Measurements from ENCODE around the gene ALDH7A1.
"Not testable (repeated sequence)": the region's sequence is repeated elsewhere in the genome, so short reads cannot be mapped to it uniquely, and the experiment has no call there.

ALDH7A1 gene

DNA sequence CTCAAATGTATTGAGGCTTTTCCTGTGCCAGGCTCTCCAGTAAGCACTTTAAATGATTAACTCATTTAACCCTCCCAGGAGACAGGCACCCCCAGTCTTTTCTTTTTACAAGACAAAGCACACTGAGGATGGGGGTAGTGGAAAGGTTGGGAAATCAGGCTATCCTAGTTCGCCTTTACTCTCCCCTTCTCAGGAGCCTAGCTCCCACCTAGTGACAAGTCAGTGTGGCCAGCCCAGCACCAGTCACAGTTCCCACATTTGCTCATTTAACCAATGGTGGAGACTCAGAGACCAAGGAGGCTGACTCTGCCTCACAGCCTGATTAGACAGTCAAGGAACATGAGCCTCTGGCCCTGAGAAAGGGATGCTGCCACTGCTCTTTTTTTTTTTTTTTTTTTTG, 3.5 kb downstream of the ALDH7A1 start:
- no peak for DNase-seq

DNA sequence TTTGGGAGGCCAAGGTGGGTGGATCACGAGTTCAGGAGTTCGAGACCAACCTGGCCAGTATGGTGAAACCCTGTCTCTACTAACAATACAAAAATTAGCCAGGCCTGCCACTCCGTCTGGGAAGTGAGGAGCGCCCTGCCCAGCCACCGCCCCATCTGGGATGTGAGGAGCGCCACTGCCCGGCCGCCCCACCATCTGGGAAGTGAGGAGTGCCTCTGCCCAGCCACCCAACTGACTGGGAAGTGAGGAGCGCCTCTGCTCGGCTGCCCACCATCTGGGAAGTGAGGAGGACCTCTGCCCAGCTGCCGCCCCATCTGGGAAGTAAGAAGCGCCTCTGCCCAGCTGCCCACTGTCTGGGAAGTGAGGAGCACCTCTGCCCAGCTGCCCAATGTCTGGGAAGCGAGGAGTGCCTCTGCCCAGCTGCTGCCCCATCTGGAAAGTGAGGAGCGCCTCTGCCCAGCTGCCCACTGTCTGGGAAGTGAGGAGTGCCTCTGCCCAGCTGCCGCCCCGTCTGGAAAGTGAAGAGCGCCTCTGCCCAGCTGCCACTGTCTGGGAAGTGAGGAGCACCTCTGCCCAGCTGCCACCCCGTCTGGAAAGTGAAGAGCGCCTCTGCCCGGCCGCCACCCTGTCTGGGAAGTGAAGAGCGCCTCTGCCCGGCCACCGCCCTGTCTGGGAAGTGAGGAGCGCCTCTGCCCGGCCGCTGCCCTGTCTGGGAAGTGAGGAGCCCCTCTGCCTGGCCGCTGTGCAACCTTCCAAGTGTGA, 5.3 kb downstream of the ALDH7A1 start:
- no peak for DNase-seq

DNA sequence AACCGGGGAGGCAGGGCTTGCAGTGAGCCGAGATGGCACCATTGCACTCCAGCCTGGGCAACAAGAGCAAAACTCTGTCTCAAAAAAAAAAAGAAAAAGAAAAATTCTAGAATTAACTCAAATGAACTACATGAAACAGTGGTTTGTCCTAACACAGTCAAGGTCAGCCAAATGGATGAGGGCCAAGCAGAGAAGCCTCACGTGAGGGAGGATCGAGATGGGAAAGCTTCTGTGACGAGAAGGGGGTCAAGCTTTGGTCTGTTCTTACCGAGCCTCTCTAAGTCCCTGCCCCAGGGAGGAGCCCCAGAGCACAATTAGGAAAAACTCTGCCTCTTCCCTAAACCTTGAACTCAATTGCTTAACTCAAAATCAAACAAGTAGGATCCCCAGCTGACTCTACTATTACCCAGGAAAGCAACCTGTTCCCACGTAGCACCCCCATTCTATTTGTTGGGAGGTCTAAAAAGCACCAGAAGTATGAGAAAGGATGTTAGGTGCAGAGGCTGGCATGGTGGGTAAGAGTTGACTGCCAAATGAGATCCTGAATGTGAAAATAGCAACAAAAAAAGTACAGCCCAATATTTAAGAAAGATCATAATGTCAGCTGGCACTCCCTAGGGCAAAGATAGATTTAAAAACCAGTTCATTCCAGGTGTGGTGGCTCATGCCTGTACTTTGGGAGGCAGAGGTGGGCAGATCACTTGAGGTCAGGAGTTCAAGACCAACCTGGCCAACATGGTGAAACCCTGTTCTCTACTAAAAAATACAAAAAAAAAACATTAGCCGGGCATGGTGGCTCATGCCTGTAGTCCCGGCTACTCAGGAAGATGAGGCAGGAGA, 7.2 kb downstream of the ALDH7A1 start:
- DNase-seq = no peak

DNA sequence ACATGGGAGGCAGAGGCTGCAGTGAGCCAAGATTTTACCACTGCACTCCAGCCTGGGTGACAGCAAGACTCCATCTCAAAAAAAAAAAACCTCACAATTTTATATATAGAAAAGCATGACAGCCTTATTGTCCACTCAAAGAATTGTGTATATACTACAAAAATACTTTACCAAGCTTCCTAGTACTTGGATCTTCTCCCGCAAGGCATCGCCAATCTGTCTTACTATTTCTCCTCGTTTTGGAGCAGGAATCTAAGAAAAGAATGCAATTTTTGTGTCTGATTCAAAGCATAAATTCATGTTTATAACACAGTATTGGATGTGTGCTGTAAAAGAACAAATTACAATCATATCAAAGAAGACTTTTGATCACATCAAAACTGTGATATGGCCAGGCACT, 11.3 kb downstream of the ALDH7A1 start:
- no peak for DNase-seq

DNA sequence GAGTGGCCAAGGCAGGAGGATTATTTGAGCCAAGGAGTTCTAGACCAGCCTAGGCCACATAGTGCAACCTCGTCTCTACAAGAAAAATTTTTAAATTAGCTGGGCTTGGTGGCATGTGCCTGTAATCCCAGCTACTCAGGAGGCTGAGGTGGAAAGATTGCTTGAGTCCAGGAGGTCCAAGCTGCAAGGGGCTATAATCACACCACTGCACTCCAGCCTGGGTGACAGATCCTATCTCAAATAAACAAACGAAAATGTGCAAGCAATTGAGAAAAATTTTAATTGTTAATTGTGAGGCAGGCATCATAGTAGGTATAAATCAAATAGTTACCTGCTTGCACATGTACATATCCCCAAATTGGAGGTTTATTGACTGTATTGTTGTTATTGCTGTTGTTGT, 15.3 kb downstream of the ALDH7A1 start:
- DNase-seq = no peak

DNA sequence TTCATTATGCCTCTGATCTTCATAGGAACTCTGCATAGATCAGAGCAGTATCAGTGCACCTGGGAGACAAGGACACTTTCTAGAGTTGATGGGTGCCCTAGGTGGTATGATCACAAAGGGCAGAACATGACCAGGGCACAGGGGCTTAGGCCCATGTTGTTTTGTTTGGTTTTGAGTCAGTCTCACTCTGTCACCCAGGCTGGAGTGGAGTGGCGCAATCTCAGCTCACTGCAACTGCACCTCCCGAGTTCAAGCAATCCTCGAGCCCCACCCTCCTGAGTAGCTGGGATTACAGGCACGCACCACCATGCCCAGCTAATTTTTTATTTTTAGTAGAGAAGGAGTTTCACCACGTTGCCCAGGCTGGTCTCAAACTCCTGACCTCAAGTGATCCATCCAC, 17.6 kb downstream of the ALDH7A1 start:
- no peak for DNase-seq

DNA sequence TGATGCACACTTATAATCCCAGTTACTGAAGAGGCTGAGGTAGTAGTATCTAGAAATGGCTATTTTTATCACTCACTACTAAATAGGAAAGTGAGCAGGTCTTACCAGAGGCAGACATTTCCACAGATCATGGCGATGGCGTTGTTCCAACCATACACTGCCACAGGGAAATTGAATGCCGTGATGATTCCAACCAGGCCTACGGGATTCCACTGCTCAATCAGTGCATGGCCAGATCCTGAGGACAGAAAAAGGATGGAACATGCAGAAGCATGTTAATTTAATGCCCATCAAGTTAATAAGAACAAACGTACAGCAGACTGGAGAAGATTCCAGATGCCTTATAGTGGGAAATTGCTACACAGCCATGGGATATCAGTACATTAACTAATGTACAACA, 18.0 kb downstream of the ALDH7A1 start:
- DNase-seq = no peak

DNA sequence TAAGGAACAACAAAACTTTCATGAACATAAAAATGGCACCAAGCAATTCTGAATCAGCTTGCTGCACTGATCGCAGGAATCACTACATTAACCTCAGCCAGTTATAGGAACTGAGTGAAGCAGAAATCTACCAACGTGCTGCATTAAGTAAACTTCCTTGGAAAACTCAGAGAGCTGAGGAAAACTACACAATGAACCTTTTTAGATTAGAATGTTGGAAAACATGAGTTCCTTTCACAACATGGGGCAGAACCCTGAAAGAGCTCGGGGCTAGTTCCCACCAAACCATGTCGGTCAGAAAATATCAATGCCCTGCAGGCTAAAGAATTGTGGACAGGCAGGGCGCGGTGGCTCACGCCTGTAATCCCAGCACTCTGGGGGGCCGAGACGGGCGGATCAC, 19.4 kb downstream of the ALDH7A1 start:
- DNase-seq = no peak

DNA sequence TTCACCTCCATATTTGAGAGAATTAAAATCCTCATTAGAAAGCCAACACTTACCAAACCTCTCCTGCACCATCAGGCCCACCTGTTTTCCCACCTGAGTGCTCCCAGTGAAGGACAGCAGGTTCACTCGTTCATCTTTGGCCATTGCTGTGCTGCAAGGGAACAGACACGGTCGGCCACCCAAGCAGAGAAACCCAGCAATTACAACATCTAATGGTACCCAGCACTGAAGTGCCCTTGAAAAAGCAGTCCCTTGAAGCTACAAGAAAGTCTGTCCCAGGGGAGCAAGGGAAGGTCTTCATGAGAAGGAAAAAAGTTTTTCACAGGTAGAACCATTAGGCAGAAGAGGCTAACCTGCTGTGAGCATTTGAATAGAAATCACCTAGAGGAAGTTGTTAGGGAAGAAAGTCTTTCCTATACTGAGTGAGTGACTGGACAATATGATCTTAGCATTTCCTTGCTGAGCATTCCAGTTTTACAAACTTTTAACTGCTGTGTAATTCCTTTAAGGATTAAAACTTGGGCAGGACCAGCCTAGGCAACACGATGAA, 26.7 kb downstream of the ALDH7A1 start:
- no peak for DNase-seq

DNA sequence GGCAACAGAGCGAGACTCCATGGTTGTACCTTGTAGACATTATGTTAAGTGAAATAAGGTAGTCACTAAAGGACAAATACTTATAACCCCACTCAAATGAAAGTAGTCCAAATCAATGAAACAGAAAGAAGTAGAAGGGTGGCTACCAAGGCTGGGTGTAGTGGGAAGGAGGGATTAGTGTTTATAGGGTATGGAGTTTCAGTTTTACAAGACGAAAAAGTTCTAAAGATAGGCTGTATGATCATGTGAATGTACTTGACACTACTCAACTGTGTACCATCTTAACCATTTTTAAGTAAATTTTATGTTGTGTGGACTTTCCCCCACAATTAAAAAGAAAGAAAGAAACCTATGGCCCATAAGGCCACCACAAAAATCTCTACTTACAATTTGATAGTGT, 32.2 kb downstream of the ALDH7A1 start:
- DNase-seq = no peak

DNA sequence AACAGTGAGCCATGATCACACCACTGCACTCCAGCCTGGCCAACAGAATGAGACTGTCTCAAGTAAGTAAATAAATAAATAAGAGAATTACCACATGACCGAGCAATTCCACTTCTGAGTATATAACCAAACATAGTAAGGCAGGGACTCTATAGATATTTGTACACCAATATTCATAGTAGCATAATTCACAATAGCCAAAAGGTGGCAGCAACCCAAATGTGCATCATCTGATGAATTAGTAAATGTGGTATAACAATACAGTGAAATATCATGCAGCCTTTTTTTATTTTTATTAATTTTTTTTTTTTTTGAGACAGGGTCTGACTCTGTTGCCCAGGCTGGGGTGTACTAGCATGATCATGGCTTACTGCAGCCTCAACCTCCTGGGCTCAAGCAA, 33.1 kb downstream of the ALDH7A1 start:
- DNase-seq = no peak

DNA sequence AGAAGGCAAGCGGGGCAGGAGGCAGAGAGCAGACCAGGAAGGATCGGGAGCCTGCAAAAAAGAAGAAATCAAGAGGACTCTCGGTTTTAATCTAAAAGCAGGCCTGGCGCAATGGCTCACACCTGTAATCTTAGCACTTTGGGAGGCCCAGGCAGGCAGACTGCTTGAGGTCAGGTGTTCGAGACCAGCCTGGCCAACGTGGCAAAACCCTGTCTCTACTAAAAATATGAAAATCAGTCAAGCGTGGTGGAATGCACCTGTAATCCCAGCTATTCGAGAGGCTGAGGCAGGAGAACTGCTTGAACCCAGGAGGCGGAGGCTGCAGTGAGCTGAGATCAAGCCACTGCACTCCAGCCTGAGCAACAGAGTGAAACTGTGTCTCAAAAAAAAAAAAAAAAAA, 39.9 kb downstream of the ALDH7A1 start:
- DNase-seq = not testable (repeated sequence)

DNA sequence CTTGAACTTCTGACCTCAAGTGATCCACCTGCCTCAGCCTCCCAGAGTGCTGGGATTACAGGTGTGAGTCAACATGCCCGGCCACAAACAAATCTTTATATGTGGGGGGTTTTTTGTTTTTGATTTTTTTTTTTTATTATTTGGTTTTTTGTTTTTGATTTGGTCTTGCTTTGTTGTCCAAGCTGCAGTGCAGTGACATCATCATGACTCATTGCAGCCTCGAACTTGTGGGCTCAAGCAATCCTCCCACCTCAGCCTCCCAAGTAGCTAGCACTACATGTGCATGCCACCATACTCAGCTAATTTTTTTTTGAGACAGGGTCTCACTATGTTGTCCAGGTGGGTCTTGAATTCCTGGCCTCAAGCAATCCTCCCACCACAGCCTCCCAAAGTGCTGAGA, 42.4 kb downstream of the ALDH7A1 start:
- no peak for DNase-seq

DNA sequence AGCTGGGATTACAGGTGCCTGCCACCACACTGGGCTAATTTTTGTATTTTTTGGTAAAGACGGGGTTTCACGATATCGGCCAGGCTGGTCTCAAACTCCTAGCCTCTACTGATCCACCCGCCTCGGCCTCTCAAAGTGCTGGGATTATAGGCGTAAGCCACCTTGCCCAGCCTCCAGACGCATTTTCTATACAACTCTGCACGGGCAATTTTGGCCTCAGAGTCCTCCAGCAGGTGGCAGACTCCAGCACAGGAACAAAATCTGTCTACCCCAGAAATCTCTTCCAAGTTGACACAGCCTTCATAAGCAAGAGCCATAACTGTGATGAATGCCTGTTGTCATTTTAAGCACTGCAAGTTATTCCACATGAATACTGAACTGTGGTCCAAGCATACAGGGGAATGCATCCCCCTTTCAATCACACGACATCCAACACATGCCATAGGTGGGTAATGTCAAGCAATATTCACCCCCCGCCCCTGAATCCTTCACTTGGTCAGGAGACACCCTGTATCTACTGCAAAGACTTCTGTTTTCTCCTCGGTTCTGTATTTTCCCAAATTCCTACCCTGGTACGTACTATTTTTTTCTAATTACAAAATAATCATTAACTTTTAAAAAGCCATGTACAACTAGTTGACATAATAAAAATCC, 50.8 kb downstream of the ALDH7A1 start:
- DNase-seq = peak; percentile 11

DNA sequence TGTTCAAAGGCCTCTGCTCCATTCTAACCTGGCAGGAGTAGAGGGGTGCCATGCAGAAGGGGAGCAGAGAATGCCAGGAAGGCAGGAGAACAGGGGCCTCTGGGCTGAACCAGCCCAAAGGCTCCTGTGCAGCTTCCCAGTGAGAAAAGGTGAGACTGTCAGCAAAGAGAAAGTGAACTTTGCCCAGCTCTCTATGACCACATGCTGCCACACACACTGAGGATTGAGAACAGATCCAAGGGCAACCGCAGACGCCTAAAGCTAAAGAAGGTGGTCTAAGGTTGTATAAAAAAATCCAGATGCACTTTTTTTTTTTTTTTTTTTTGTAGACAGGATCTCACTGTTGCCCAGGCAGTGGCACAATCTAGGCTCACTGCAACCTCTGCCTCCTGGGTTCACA, 51.4 kb downstream of the ALDH7A1 start:
- no peak for DNase-seq

DNA sequence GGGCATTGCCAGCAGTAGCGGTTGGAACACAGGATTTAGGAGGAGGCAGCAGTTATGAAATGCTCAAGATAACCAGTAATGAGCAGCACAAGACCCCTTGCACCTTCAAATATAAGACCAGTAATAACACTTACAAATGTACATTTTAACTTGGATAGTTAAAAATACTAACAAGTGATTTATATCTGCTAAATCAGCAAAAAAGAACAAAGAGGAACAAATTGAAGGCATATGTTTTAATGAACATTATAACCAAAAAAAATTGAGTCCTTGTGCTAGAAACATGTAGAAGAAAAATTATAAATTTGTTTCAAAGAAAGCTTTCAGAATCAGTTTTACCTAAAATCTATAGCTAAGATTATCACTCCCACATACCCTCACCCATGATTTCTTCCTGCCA, 52.0 kb downstream of the ALDH7A1 start:
- no peak for DNase-seq

DNA sequence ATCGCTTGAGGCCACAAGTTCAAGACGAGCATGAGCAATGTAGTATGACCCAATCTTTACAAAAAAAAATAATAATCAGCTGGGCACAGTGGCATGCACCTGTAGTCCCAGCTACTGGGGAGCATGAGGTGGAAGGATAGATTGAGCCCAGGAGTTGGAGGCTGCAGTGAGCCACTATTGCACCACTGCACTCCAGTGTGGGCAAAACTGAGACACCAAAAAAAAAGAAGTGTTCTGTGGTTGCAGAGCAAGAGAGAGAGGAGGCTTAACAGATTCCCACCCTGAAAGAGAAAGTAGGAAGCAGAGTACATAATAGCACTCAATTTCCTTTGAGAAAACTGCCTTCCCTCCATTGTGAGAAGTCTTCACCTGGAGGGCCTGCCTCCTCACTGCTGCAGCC, 52.6 kb downstream of the ALDH7A1 start:
- DNase-seq = no peak

DNA sequence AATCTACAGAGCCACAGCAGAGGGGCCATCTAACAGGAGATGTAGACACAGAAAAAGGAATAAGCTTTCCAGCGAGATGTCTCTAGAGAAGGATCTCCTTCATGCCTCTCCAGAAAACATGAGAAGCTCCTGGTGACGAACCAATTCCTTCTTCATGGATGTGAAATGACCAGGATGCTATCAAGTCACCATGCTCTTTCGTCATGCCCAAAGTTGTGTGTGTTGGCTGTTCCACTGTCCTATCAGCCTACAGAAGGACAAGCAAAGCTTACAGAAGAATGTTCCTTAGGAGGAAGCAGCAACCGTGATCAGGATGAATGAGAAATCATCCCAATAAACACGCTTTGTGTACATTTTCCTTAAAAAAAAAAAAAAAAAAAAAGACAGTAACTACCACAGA, 54.4 kb downstream of the ALDH7A1 start:
- no peak for DNase-seq

DNA sequence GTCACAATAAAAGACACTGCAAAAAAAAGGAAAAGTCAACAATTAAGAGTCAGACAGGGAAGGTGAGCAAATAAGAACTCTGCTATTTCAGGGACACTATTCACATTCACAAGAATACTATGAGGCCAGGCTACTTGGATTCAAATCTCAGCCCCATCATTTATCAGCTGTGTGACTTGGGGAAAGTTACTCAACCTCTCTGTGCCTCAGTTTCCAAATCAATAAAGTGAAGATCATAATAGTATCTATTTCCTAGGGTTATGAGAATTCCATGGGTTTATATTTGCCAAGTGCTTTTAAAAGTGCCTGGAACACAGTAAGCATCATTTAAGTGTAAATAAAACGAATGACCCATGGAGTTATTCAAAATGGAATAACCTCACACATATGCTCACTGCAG, 56.4 kb downstream of the ALDH7A1 start:
- DNase-seq = no peak

DNA sequence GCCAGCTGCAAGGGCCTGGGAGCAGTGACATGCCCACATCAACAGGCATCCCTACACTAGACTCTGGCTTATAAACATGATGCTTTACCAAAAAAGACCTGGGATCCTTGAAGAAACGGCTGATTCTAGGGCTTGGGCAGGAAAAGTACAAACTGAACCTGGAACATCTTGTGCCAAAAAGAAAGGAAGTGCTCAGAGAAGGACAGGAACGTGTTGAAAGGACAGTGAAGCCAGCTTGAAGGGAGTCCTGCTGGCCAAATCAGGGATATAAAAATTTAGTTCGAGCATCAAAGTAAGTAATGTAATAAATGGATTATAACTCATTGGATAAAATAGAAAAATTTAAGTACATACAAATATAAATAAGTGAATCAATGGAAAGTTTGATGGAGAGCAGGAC, 58.1 kb downstream of the ALDH7A1 start:
- no peak for DNase-seq

DNA sequence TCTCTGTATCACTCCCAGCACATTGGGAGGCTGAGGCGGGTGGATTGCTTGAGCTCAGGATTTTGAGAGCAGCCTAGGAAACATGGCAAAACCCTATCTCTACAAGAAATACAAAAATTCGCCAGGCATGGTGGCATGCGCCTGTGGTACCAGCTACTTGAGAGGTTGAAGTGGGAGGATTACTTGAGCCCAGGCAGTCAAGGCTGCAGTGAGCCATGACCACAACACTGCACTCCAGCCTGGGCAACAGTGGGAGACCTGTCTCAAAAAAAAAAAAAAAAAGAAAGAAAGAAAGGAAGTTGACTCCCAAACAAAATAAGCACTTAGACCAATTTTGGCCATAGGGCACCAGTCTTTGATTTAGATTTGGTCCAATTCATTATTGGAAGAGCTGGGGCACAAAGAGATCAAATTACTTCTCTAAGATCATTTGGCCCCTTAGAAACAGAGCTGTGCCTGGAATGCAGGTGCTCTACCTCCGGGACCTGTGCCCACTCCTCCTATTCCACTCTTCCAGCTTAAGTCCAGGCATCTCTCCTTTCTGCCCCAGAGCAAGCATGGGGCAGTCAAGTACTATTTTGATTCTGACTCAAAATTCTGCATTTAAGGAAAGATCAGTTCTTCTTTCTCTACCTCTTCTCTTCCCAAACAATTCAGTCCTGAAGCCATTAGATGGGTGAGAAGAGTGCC, 59.0 kb downstream of the ALDH7A1 start:
- DNase-seq = no peak

DNA sequence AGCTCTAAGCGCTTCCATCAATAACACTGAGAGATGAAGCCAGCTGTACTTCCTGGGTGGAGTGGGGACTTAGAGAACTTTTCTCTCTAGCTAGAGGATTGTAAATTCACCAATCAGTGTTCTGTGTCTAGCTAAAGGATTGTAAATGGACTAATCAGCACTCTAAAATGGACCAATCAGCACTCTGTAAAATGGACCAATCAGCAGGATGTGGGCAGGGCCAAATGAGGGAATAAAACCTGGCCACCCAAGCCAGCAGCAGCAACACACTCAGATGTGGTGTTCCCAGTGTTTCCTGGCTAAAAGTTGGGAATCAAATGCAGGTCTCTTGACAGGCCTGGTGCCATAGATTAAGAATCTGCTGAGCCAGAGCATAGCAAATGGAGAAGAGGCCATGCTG, 60.5 kb downstream of the ALDH7A1 start:
- DNase-seq = no peak

DNA sequence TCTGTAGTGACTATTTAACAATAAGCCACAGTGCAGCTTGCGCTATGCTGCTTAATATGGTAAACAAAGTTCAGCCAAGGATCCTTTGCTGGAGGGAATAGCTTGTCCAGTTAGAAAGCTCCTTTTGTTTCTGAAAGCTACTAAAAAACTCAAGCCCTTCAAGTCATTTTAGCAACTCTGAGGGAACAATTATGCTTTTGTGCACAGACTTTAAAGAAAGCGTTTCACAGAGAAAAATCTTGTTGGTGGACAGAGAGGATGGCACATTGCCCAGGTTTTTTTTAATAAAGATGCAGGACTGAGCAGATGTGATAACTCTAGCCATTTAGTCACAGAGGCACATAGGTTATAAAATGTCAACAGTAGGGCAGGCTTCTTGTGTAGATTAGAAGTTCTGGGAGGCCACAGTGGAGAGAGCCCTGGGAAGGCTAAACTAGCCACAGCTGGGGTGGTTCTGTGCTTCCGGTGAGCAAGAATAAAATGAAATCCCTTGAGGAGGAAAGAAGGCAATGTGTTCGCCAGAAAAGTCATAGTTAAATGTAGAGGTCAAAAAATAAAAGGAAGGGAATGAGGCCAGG, 63.4 kb downstream of the ALDH7A1 start:
- no peak for DNase-seq
